HL-60 (cell line): Measurements from ENCODE around the gene LDB3.

Experiments used
- REST ChIP-seq: IDR thresholded peaks from 2 replicates; pipeline ENCODE4 v1.6.1; 2012; ENCODE audit warnings: low read depth; ENCODE audit not compliant: insufficient replicate concordance
- SPI1 ChIP-seq: IDR thresholded peaks from 2 replicates; pipeline ENCODE4 v1.6.1; 2012; ENCODE audit warnings: low read depth, mild to moderate bottlenecking, borderline replicate concordance
- TF ChIP-seq, protein P1 (sequence below): IDR thresholded peaks from one replicate; pipeline ENCODE4 v1.5.1; 2011; ENCODE audit warnings: low read length, control low read depth, inconsistent platforms; ENCODE audit not compliant: insufficient read depth

GRCh38 chr10:86712317-86712707, 44.0 kb downstream of the LDB3 start:
- TF ChIP-seq SPI1 (no peak), REST (no peak)
- TF ChIP-seq, protein P1, sequence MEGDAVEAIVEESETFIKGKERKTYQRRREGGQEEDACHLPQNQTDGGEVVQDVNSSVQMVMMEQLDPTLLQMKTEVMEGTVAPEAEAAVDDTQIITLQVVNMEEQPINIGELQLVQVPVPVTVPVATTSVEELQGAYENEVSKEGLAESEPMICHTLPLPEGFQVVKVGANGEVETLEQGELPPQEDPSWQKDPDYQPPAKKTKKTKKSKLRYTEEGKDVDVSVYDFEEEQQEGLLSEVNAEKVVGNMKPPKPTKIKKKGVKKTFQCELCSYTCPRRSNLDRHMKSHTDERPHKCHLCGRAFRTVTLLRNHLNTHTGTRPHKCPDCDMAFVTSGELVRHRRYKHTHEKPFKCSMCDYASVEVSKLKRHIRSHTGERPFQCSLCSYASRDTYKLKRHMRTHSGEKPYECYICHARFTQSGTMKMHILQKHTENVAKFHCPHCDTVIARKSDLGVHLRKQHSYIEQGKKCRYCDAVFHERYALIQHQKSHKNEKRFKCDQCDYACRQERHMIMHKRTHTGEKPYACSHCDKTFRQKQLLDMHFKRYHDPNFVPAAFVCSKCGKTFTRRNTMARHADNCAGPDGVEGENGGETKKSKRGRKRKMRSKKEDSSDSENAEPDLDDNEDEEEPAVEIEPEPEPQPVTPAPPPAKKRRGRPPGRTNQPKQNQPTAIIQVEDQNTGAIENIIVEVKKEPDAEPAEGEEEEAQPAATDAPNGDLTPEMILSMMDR = no peak
